Activated CD8-positive, alpha-beta memory T cell treated with anti-CD3 and anti-CD28 coated beads for 48 hours (primary cell): ENCODE results near the gene NHLH2.
A peak's percentile ranks its signal among the peaks of the same experiment; 100 is the strongest.

Experiments used
- DNase-seq, 3 experiments: peaks; one replicate each; pipeline ENCODE4 v3.0.0-alpha.2; 2020; ENCODE audit warnings: low read depth in 2 of 3, low spot score in 2 of 3

Gene NHLH2

GRCh38 chr1:115838431-115839028, 2.4 kb downstream of the NHLH2 start:
- DNase-seq = no peak

- DNase-seq = no peak
Measured at GRCh38 chr1:115837740-115838421, 3.0 kb downstream of the NHLH2 start.

GRCh38 chr1:115837341-115837739, 3.6 kb downstream of the NHLH2 start:
- no peak for DNase-seq

- DNase-seq = no peak
Measured at GRCh38 chr1:115833856-115834255, 7.1 kb downstream of the NHLH2 start.

GRCh38 chr1:115832651-115833050, 8.3 kb downstream of the NHLH2 start:
- no peak for DNase-seq

- DNase-seq = no peak
Measured at GRCh38 chr1:115830963-115831362, 10.0 kb downstream of the NHLH2 start.

- no peak for DNase-seq
Measured at GRCh38 chr1:115829947-115830346, 11.0 kb downstream of the NHLH2 start.

GRCh38 chr1:115829023-115829674, 11.8 kb downstream of the NHLH2 start:
- DNase-seq = no peak

GRCh38 chr1:115828101-115829022, 12.6 kb downstream of the NHLH2 start:
- DNase-seq = no peak

GRCh38 chr1:115827452-115828044, 13.4 kb downstream of the NHLH2 start:
- no peak for DNase-seq

GRCh38 chr1:115826628-115827027, 14.3 kb downstream of the NHLH2 start:
- DNase-seq = no peak

- no peak for DNase-seq
Measured at GRCh38 chr1:115822117-115822516, 18.8 kb downstream of the NHLH2 start.

GRCh38 chr1:115815694-115816093, 25.2 kb downstream of the NHLH2 start:
- no peak for DNase-seq

GRCh38 chr1:115814685-115815398, 26.1 kb downstream of the NHLH2 start:
- no peak for DNase-seq

- DNase-seq = no peak
Measured at GRCh38 chr1:115813727-115814126, 27.2 kb downstream of the NHLH2 start.

- DNase-seq = no peak
Measured at GRCh38 chr1:115811140-115811828, 29.6 kb downstream of the NHLH2 start.

GRCh38 chr1:115810609-115811008, 30.3 kb downstream of the NHLH2 start:
- no peak for DNase-seq

GRCh38 chr1:115809847-115810246, 31.1 kb downstream of the NHLH2 start:
- DNase-seq = no peak

GRCh38 chr1:115809076-115809475, 31.9 kb downstream of the NHLH2 start:
- no peak for DNase-seq

- peak in 1 of 3 experiments; percentile 27 for DNase-seq
Measured at GRCh38 chr1:115807723-115808122, 33.2 kb downstream of the NHLH2 start.
